Endodermal cell (in vitro differentiated cells): ENCODE measurements around the gene RPN2. TPM values are rescaled to one million over a fixed set of nuclear protein-coding genes. Genes with fewer than 3 reads are reported as not detected.

Source experiments
- DNase-seq: peaks from one replicate; pipeline ENCODE4 v3.0.0-alpha.2; 2017
- H3K27ac ChIP-seq: 2 replicates; pipeline ENCODE4 v1.5.1; 2013; ENCODE audit warnings: mild to moderate bottlenecking, low read depth, low read length, moderate library complexity
- H3K27me3 ChIP-seq: 2 replicates; pipeline ENCODE4 v1.6.1; 2013; ENCODE audit warnings: mild to moderate bottlenecking, low read length, moderate library complexity; ENCODE audit not compliant: insufficient read depth, control insufficient read depth, poor library complexity, severe bottlenecking
- H3K36me3 ChIP-seq: 2 replicates; pipeline ENCODE4 v1.7.0; 2013; ENCODE audit warnings: mild to moderate bottlenecking, low read length, moderate library complexity; ENCODE audit not compliant: control insufficient read depth, insufficient read depth
- H3K4me1 ChIP-seq: one replicate; pipeline ENCODE4 v1.7.0; 2013; ENCODE audit warnings: low read length; ENCODE audit not compliant: control insufficient read depth, insufficient read depth
- H3K4me3 ChIP-seq: 2 replicates; pipeline ENCODE4 v1.5.1; 2013; ENCODE audit warnings: mild to moderate bottlenecking, low read length, moderate library complexity
- H3K9ac ChIP-seq: 2 replicates; pipeline ENCODE4 v1.6.1; 2013; ENCODE audit warnings: mild to moderate bottlenecking, low read length, moderate library complexity; ENCODE audit not compliant: poor library complexity, severe bottlenecking; ENCODE audit errors: extremely low read depth
- H3K9me3 ChIP-seq: 2 replicates; pipeline ENCODE4 v1.6.1; 2013; ENCODE audit warnings: mild to moderate bottlenecking, low read length, moderate library complexity; ENCODE audit not compliant: control insufficient read depth
- H3K27ac Mint-ChIP-seq: 2 replicates; pipeline ENCODE4 v1.8.0; 2020; ENCODE audit warnings: mixed read lengths
- H3K27me3 Mint-ChIP-seq: 2 replicates; pipeline ENCODE4 v1.8.0; 2021; ENCODE audit warnings: mild to moderate bottlenecking, mixed read lengths; ENCODE audit not compliant: insufficient read depth
- H3K36me3 Mint-ChIP-seq: 2 replicates; pipeline ENCODE4 v1.8.0; 2020; ENCODE audit warnings: low read depth, mixed read lengths
- H3K4me1 Mint-ChIP-seq: 2 replicates; pipeline ENCODE4 v1.8.0; 2020; ENCODE audit warnings: mixed read lengths
- H3K4me3 Mint-ChIP-seq: 2 replicates; pipeline ENCODE4 v1.8.0; 2020; ENCODE audit warnings: mild to moderate bottlenecking, moderate library complexity, mixed read lengths
- H3K9me3 Mint-ChIP-seq: 2 replicates; pipeline ENCODE4 v1.8.0; 2020; ENCODE audit warnings: mild to moderate bottlenecking, mixed read lengths
- WGBS, 2 experiments: methylation state at CpG; one replicate each; pipeline versions ENCODE4 v1.1.5 to v1.1.7; 2013; ENCODE audit warnings: missing lambda C conversion rate in 2 of 2, mixed read lengths in 1 of 2; ENCODE audit not compliant: insufficient coverage in 1 of 2, insufficient read length in 1 of 2; 5-methylcytosine and 5-hydroxymethylcytosine counted together
- total RNA-seq, 2 donors: library from RNA; stranded (reverse); fragmentation: NEBNext Ultra II Directional in 1 of 2; extraction: Animal tissue kit (Norgen Biotek cat#: 25700) in 1 of 2; gene quantifications; 2 replicates in 1 of 2; 3 replicates in 1 of 2; pipeline ENCODE4 v1.2.1, GENCODE V29; 2021
- TF ChIP-seq, protein P1 (sequence below): fragments of 200-600 bp; sonication (generic); conservative IDR thresholded peaks from 2 replicates; pipeline ENCODE4 v1.5.0; 2021; ENCODE audit warnings: antibody characterized with exemption, mild to moderate bottlenecking

RPN2 gene
- total RNA-seq, 2 donors from 2014 or later, result 230 to 242 TPM

DNA sequence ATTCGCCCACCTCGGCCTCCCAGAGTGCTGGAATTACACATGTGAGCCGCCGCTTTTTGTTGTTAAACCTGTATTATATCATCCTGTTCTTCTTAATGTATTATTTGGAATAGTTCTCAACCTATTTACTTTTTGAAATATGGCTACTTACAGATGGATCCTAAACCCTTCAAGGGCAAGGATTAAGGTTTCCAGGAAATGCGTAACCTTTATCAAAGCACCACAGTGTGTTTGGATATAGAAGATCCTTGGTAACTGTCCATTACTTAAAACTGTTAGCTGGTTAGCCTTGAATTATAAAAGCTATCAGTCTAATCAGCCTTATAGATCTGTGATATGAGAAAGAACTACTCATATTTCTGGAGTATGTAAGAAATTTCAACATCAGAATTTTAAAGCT is 12.3 kb upstream of the RPN2 start:
- H3K9me3 Mint-ChIP-seq, result no peaks in the 10 kb centered on the region
- H3K4me3 ChIP-seq, result no peak overlapping the region
- no peak for DNase-seq
- H3K4me1 ChIP-seq, result no peaks in the 10 kb centered on the region
- H3K4me3 Mint-ChIP-seq, result no peak overlapping the region
- WGBS, 2 experiments, result 96 to 100% methylated on average over 2 to 5 of the region's 5 CpGs
- no peaks in the 10 kb centered on the region for H3K36me3 ChIP-seq
- no peaks in the 10 kb centered on the region for H3K36me3 Mint-ChIP-seq
- H3K27me3 Mint-ChIP-seq, result no peaks in the 10 kb centered on the region
- no peaks in the 10 kb centered on the region for H3K4me1 Mint-ChIP-seq
- H3K27me3 ChIP-seq, result no peaks in the 10 kb centered on the region
- no peak overlapping the region for H3K27ac Mint-ChIP-seq
- no peak overlapping the region for H3K27ac ChIP-seq
- no peaks in the 10 kb centered on the region for H3K9me3 ChIP-seq
- no peak overlapping the region for H3K9ac ChIP-seq
- TF ChIP-seq, protein P1, sequence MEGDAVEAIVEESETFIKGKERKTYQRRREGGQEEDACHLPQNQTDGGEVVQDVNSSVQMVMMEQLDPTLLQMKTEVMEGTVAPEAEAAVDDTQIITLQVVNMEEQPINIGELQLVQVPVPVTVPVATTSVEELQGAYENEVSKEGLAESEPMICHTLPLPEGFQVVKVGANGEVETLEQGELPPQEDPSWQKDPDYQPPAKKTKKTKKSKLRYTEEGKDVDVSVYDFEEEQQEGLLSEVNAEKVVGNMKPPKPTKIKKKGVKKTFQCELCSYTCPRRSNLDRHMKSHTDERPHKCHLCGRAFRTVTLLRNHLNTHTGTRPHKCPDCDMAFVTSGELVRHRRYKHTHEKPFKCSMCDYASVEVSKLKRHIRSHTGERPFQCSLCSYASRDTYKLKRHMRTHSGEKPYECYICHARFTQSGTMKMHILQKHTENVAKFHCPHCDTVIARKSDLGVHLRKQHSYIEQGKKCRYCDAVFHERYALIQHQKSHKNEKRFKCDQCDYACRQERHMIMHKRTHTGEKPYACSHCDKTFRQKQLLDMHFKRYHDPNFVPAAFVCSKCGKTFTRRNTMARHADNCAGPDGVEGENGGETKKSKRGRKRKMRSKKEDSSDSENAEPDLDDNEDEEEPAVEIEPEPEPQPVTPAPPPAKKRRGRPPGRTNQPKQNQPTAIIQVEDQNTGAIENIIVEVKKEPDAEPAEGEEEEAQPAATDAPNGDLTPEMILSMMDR, result no peak

DNA sequence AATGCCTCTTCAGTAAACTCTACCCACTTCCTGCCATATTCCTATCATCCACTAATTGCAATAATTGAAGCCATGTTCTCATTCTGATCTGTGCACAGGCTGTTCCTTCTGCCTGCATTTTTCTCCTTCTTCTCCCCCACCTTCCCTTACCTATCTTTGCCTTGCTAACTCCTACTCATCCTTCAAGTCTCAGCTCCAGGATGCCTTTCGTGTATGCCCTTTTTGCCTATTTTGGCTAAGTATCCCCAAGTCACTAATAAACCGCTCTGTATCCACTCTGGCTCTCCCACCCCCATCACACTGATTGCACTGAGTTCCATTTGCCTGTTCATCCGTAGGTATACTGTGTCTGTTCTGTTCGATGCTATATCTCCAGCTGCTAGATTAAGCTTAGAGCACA is 6.3 kb upstream of the RPN2 start:
- no peaks in the 10 kb centered on the region for H3K9me3 Mint-ChIP-seq
- Histone ChIP-seq H3K36me3 (no peaks in the 10 kb centered on the region), H3K9me3 (no peaks in the 10 kb centered on the region), H3K27me3 (peaks cover 5% of the 10 kb centered on the region), H3K9ac (no peak overlapping the region), H3K4me3 (no peak overlapping the region), H3K4me1 (no peaks in the 10 kb centered on the region), H3K27ac (no peak overlapping the region)
- WGBS, 2 experiments, result 93 to 95% methylated on average over 3 to 4 of the region's 4 CpGs
- no peaks in the 10 kb centered on the region for H3K36me3 Mint-ChIP-seq
- TF ChIP-seq, protein P1, result no peak
- H3K27me3 Mint-ChIP-seq, result no peaks in the 10 kb centered on the region
- no peak overlapping the region for H3K27ac Mint-ChIP-seq
- no peaks in the 10 kb centered on the region for H3K4me1 Mint-ChIP-seq
- no peak overlapping the region for H3K4me3 Mint-ChIP-seq
- no peak for DNase-seq

DNA sequence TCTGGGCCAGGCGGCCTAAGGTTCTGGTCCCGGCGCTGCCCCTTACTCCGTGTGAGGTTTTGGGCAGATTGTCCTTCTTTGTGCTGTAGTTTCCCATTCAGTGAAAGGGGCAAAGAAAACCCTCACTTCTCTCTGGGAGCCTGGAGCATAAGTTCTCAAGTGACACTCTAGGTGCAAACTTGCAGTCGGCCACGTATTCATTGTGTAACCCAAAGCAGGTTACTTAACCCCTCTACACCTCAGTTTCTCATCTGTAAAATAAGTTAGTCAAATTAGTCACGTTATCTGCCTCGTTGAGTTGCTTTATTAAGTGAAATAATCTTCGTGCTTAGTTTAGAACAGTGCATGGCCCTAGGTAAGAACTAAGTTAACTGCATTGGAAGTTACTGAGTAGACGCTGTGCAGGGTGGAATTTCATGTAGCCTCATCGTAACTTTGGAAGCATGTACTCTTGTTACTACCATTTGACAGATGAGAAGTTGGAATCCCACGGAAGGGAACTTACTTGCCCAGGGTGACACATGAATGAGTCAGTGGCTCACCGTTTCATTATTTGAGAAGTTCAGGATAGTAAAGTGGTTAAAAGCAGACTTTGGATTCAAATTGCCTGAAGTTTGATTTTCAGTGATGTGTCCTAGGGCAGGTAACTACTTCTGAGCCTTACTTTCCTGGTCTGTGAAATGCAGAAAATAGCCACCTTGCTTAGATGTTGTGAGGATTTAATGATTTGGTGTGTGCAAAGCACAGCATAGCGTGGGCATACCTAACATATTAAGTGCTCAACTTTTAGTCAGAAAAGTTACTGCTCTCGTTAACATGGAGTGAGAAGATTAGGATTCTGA is 774 bp downstream of the RPN2 start:
- Histone ChIP-seq H3K27ac (peak overlapping the region; percentile 100), H3K36me3 (peaks cover 25% of the 10 kb centered on the region), H3K9ac (peak overlapping the region; percentile 94), H3K9me3 (no peaks in the 10 kb centered on the region), H3K4me1 (no peaks in the 10 kb centered on the region), H3K27me3 (no peaks in the 10 kb centered on the region), H3K4me3 (peak overlapping the region; percentile 97)
- Mint-ChIP-seq H3K27me3 (no peaks in the 10 kb centered on the region), H3K27ac (peak overlapping the region; percentile 98), H3K4me3 (peak overlapping the region; percentile 93), H3K9me3 (no peaks in the 10 kb centered on the region), H3K4me1 (peaks cover 10% of the 10 kb centered on the region), H3K36me3 (peaks cover 24% of the 10 kb centered on the region)
- TF ChIP-seq, protein P1, result no peak
- 12 to 20% methylated on average over 11 to 15 of the region's 15 CpGs for WGBS, 2 experiments
- no peak for DNase-seq
